ENCODE data around the gene TBC1D24. TPM values are rescaled to one million over a fixed set of nuclear protein-coding genes. Genes with fewer than 3 reads are reported as not detected.

Gene TBC1D24
- total RNA-seq, 1 donor from 2014 or later = 12.6 TPM

DNA sequence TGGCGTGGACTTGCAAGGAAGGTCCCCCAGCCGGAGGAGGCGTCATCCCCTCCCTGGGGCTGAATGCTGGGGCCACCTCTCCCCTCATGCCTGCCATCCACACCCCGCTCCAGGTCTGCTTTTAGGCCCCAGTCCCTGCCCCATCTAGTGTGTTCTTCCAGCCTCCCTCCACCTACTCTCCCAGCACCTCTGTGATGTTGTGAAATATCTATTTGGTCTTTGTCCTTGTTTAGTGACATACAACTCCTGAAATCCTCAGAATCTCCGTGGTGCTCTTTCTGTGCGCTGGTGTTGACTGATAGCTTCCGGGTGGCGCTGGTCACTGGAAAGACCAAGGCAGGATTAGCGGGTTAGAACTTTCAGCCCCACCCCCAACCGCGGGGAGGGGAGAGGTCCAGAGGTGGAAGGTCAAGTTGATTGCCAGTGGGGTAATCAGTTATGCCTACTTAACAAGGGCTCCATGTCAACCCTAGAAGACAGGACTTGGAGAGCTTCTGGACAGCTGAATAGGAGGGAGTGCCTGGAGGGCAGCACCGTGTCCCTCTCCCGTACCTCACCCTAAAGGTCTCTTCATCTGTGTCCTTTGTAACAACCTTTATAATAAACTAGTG lies 10.1 kb downstream of the TBC1D24 start:
- Mint-ChIP-seq H3K27ac (no peak overlapping the region), H3K36me3 (ENCODE audit: low read depth) (no peaks in the 10 kb centered on the region), H3K27me3 (no peaks in the 10 kb centered on the region), H3K4me3 (no peak overlapping the region), H3K9me3 (no peaks in the 10 kb centered on the region), H3K4me1 (peaks cover 26% of the 10 kb centered on the region)
- ChIA-PET CTCF (interaction anchor here (1.1 to 3.1 kb wide), 2 partner anchors 16 to 55 kb away, joined by 3 to 21 read pairs; partner anchors contain the start of gene CCNF), POLR2A (interaction anchor here (0.6 to 2.6 kb wide), 4 partner anchors 17 to 498 kb away, joined by 4 to 11 read pairs (median 8); partner anchors contain the start of genes CCNF and TRAF7)
- TF ChIP-seq, protein P1, sequence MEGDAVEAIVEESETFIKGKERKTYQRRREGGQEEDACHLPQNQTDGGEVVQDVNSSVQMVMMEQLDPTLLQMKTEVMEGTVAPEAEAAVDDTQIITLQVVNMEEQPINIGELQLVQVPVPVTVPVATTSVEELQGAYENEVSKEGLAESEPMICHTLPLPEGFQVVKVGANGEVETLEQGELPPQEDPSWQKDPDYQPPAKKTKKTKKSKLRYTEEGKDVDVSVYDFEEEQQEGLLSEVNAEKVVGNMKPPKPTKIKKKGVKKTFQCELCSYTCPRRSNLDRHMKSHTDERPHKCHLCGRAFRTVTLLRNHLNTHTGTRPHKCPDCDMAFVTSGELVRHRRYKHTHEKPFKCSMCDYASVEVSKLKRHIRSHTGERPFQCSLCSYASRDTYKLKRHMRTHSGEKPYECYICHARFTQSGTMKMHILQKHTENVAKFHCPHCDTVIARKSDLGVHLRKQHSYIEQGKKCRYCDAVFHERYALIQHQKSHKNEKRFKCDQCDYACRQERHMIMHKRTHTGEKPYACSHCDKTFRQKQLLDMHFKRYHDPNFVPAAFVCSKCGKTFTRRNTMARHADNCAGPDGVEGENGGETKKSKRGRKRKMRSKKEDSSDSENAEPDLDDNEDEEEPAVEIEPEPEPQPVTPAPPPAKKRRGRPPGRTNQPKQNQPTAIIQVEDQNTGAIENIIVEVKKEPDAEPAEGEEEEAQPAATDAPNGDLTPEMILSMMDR (IDR thresholded peaks at IDR 0.05) = no peak
- DNase-seq (no peak), ATAC-seq (ENCODE audit: low read depth) (no peak)
- intact Hi-C loops (cut with micrococcal nuclease) = loop anchor here (5.0 kb wide), 1 partner anchor 233 kb away; the partner anchor contains the start of gene ECI1

DNA sequence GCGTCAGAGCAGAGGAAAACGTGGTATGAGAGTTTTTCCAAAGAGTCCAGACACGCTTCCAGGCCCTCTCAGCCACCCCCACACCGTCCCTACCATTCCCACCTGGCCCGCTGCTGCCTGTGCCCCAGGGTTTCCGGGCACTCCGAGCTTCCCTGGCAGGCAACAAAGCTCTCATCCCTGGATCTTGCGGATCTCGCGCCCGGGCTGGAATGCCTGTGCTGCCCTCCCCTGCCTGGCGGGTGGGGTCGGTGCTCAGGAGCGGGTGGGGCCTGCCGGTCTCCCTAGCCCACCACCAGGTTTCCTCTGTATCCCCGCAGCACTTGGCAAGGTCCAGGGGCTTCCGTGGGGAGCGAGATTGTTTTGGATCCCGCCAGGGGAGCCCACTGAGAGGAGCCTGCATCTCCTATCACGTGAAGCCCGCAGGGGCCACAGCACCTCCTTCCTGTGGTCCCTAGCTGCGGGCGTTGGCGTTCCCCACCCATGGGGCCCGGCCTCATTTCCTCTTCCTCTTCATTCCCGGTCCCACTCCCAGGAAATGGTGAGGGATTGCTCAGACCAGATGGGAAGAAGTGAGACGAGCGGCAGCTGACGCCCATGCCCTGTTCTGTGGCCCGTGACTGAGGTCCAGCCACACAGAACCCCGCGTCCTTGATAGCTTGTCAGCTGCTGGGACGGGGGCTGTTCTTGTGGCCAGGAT lies 11.0 kb downstream of the TBC1D24 start:
- intact Hi-C loops (cut with micrococcal nuclease) = loop anchor here (2.0 to 5.0 kb wide), 2 partner anchors 17 to 234 kb away; partner anchors contain the start of gene ECI1
- no peak for ATAC-seq (ENCODE audit: low read depth)
- Mint-ChIP-seq H3K27me3 (no peaks in the 10 kb centered on the region), H3K36me3 (ENCODE audit: low read depth) (no peaks in the 10 kb centered on the region), H3K27ac (no peak overlapping the region), H3K9me3 (no peaks in the 10 kb centered on the region), H3K4me3 (no peak overlapping the region), H3K4me1 (peaks cover 26% of the 10 kb centered on the region)
- no peak for DNase-seq
- ChIA-PET POLR2A (interaction anchor here (0.9 to 2.6 kb wide), 8 partner anchors 11 to 331 kb away, joined by 3 to 14 read pairs (median 4); partner anchors contain the start of genes CCNF, CEMP1, ECI1 and TBC1D24), CTCF (interaction anchor here (0.9 to 3.1 kb wide), 7 partner anchors 12 to 464 kb away, joined by 3 to 21 read pairs (median 4); partner anchors contain the start of genes CCNF and ECI1)
- TF ChIP-seq, protein P1 (IDR thresholded peaks at IDR 0.05) = no peak

DNA sequence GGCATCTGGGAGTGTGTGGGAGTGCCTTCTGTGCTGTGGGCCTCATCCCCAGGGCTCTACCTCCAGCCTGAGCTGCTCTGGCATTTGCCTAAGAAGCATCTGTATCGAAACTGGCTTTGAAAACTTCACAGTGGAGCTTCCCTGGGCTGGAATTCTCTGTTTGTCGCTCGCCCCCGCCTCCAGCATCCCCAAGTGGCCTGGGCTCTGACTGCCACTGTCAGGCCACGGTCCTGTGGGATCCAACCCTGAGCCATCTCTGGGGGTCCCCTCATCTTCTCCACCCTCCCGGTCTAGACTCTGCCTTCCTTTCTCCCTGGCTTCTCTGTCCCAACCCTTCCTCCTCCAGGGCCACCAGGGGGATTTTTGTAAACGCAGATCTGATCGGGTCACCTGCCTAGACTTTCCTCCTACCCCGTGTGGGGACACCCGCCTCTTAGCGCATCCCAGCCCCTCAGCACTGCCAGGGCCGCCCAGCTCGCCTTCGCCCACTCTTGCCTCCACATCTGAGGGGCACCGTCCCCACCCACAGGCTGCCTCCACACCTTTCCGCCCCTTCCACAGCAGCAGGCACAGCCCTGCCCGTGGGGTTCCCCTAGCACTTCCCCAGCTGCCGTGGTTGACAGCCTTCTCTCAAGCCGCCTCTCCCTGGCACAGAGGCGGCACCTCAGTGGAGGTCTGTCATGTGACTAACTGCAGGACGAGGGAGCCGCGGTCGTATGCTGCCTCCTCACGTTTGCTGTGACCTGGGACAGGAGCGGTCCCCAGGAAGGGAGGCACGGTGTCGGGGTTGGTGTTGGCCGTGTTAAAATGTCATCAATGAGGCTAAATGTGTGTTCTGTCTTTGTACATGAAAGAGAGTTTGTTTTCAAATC lies 12.0 kb downstream of the TBC1D24 start:
- TF ChIP-seq, protein P1 (IDR thresholded peaks at IDR 0.05) = no peak
- ATAC-seq (ENCODE audit: low read depth) (peak; percentile 97), DNase-seq (peak; percentile 73)
- Mint-ChIP-seq H3K4me3 (peak overlapping the region; percentile 71), H3K9me3 (no peaks in the 10 kb centered on the region), H3K27me3 (no peaks in the 10 kb centered on the region), H3K36me3 (ENCODE audit: low read depth) (no peaks in the 10 kb centered on the region), H3K27ac (peak overlapping the region; percentile 83), H3K4me1 (peaks cover 26% of the 10 kb centered on the region)
- CTCF ChIA-PET = interaction anchor here (0.7 to 3.4 kb wide), 10 partner anchors 13 to 483 kb away, joined by 3 to 21 read pairs (median 4); partner anchors contain the start of genes CCNF and ECI1
- POLR2A ChIA-PET = interaction anchor here (0.6 to 2.6 kb wide), 16 partner anchors 12 to 1209 kb away, joined by 3 to 14 read pairs (median 4); partner anchors contain the start of genes AMDHD2, CCNF, CEMP1 and ECI1
- intact Hi-C loops (cut with micrococcal nuclease) = loop anchor here (1.0 to 5.0 kb wide), 11 partner anchors 13 to 464 kb away; partner anchors contain the start of genes ABCA3, ECI1 and RNPS1

DNA sequence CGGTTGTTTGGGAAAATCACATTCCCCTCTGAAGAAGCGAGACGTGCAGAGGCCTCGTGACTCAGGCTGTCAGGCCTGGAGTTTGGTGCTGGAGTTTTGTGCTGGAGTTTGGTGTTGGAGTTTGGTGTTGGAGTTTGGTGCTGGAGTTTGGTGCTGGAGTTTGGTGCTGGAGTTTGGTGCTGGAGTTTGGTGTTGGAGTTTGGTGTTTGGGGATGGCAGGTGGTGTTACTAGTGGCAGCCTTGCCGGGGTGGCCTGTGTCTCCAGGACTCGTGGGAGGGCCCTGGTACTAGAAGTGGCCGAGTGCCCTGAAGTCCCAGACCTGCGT lies 12.6 kb downstream of the TBC1D24 start:
- H3K36me3 Mint-ChIP-seq (ENCODE audit: low read depth) = no peaks in the 10 kb centered on the region
- H3K9me3 Mint-ChIP-seq = no peaks in the 10 kb centered on the region
- intact Hi-C loops (cut with micrococcal nuclease) = loop anchor here (1.0 to 5.0 kb wide), 11 partner anchors 13 to 464 kb away; partner anchors contain the start of genes ABCA3, ECI1 and RNPS1
- TF ChIP-seq, protein P1 (IDR thresholded peaks at IDR 0.05) = no peak
- ATAC-seq (ENCODE audit: low read depth) (no peak), DNase-seq (no peak)
- ChIA-PET POLR2A (interaction anchor here (0.9 to 2.3 kb wide), 14 partner anchors 13 to 467 kb away, joined by 3 to 14 read pairs (median 4); partner anchors contain the start of genes AMDHD2, CCNF, ECI1 and TBC1D24), CTCF (interaction anchor here (1.1 to 3.4 kb wide), 5 partner anchors 14 to 292 kb away, joined by 4 to 21 read pairs (median 13); partner anchors contain the start of gene CCNF)
- H3K4me3 Mint-ChIP-seq = peak overlapping the region; percentile 71
- H3K27me3 Mint-ChIP-seq = no peaks in the 10 kb centered on the region
- H3K27ac Mint-ChIP-seq = peak overlapping the region; percentile 83
- peaks cover 23% of the 10 kb centered on the region for H3K4me1 Mint-ChIP-seq

Data from activated B cell treated with CpG ODN at 0.5 μM for 24 hours (primary cell).